ENCODE results near the gene PTPRU. TPM values are rescaled to one million over a fixed set of nuclear protein-coding genes. Genes with fewer than 3 reads are reported as not detected.

The PTPRU gene
- total RNA-seq, 1 experiment from 2014 or later, result 31.4 TPM

- ChIA-PET CTCF (no interaction called here), POLR2A (ENCODE audit: unreplicated experiment) (no interaction called here)
- no TSS peak for BruUV-seq (replicated peaks)
- Histone ChIP-seq H3K9me2 (ENCODE audit: insufficient read depth) (no peaks in the 10 kb centered on the region), H3K27me3 (ENCODE audit: insufficient read depth, low read depth) (no peaks in the 10 kb centered on the region), H2AFZ (no peak overlapping the region), H3K27ac (no peak overlapping the region), H3K4me1 (replicated peaks; ENCODE audit: insufficient read depth) (peaks cover 23% of the 10 kb centered on the region), H3K79me2 (ENCODE audit: low read depth) (0 out of 2 replicates have a peak, but pooled peaks cover 22% of the 10 kb centered on the region), H3K36me3 (ENCODE audit: low read depth) (no peaks in the 10 kb centered on the region), H3K9me3 (ENCODE audit: insufficient read depth, low read depth) (no peaks in the 10 kb centered on the region), H3F3A (ENCODE audit: insufficient read depth, low read depth) (peaks cover 6% of the 10 kb centered on the region; the same call in 1 of the 2 replicates), H3K4me3 (no peak overlapping the region), H4K20me1 (ENCODE audit: insufficient read depth) (no peaks in the 10 kb centered on the region), H3K4me2 (no peak overlapping the region)
- DNase-seq, result no peak
- TF ChIP-seq EZH2 (IDR thresholded peaks at IDR 0.05; ENCODE audit: low read depth) (no peak), CTCF (conservative IDR thresholded peaks at IDR 0.05) (no peak)
- intact Hi-C loops (cut with micrococcal nuclease; ENCODE audit: unreplicated experiment), result no loop called here
These were observed 18.0 kb downstream of the PTPRU start for GRCh38 chr1:29254346-29254745.

DNA sequence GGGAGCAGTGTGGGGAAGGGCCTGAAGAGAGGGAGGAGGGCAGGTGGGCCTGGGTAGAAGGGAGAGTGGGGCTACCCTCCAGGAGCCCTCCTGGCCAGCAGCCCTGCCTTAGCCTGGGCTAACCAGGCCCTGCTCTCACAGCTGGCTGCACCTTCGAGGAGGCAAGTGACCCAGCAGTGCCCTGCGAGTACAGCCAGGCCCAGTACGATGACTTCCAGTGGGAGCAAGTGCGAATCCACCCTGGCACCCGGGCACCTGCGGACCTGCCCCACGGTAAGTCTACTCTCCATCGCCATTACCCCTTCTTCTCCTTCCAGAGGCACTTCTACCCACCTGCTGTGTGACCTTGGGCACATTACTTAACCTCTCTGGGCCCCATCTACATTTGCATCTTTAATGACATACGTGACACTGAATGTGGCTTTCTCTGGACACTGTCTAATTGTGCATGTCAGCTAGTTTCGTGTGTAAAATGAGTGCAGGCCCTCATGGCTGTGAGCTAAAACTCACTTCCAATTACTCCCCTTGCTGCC lies 18.9 kb downstream of the PTPRU start:
- H3F3A ChIP-seq (ENCODE audit: insufficient read depth, low read depth), result no peaks in the 10 kb centered on the region
- no peaks in the 10 kb centered on the region for H3K9me3 ChIP-seq (ENCODE audit: insufficient read depth, low read depth)
- H3K27me3 ChIP-seq (ENCODE audit: insufficient read depth, low read depth), result no peaks in the 10 kb centered on the region
- TF ChIP-seq CTCF (conservative IDR thresholded peaks at IDR 0.05) (no peak), EZH2 (IDR thresholded peaks at IDR 0.05; ENCODE audit: low read depth) (no peak)
- ChIA-PET CTCF (no interaction called here), POLR2A (ENCODE audit: unreplicated experiment) (interaction anchor here (0.6 kb wide), 1 partner anchor 47 kb away, joined by 4 read pairs; no protein-coding TSS in a partner anchor)
- no peaks in the 10 kb centered on the region for H3K9me2 ChIP-seq (ENCODE audit: insufficient read depth)
- no peak for DNase-seq
- no peak overlapping the region for H3K4me3 ChIP-seq
- no peak overlapping the region for H3K27ac ChIP-seq
- intact Hi-C loops (cut with micrococcal nuclease; ENCODE audit: unreplicated experiment), result no loop called here
- H3K4me1 ChIP-seq (replicated peaks; ENCODE audit: insufficient read depth), result peaks cover 14% of the 10 kb centered on the region
- H2AFZ ChIP-seq, result no peak overlapping the region
- H3K4me2 ChIP-seq, result no peak overlapping the region
- H4K20me1 ChIP-seq (ENCODE audit: insufficient read depth), result no peaks in the 10 kb centered on the region
- no peaks in the 10 kb centered on the region for H3K36me3 ChIP-seq (ENCODE audit: low read depth)
- H3K79me2 ChIP-seq (ENCODE audit: low read depth), result 0 out of 2 replicates have a peak, but pooled peaks cover 17% of the 10 kb centered on the region
- BruUV-seq (replicated peaks), result no TSS peak

DNA sequence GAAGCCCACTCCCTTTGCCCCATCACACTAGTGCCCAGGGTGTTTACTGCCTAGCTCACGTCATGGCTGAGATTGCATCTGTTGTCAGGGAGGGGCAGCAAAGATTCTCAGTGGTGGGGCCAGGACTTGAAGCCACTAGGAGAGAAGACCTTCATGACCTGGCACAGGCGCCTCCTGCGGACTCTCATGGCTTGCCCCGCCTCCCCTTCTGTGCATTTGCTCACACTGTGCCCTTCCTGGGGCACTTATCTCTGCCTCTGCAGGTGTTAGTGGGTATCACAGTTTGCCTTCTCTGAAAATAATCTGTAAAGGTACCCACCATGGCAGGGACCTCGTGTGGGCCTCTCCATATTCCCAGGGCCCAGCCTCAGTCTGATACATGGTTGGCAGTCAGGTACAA lies 20.1 kb downstream of the PTPRU start:
- POLR2A ChIA-PET (ENCODE audit: unreplicated experiment), result no interaction called here
- no peak for DNase-seq
- no peak overlapping the region for H3K27ac ChIP-seq
- H3K9me2 ChIP-seq (ENCODE audit: insufficient read depth), result no peaks in the 10 kb centered on the region
- BruUV-seq (replicated peaks), result no TSS peak
- no peaks in the 10 kb centered on the region for H3K36me3 ChIP-seq (ENCODE audit: low read depth)
- intact Hi-C loops (cut with micrococcal nuclease; ENCODE audit: unreplicated experiment), result no loop called here
- no peaks in the 10 kb centered on the region for H3K27me3 ChIP-seq (ENCODE audit: insufficient read depth, low read depth)
- no peak overlapping the region for H3K4me3 ChIP-seq
- TF ChIP-seq EZH2 (IDR thresholded peaks at IDR 0.05; ENCODE audit: low read depth), result no peak
- no peak for TF ChIP-seq CTCF (conservative IDR thresholded peaks at IDR 0.05)
- 0 out of 2 replicates have a peak, but pooled peaks cover 5% of the 10 kb centered on the region for H3K79me2 ChIP-seq (ENCODE audit: low read depth)
- H3K9me3 ChIP-seq (ENCODE audit: insufficient read depth, low read depth), result no peaks in the 10 kb centered on the region
- CTCF ChIA-PET, result no interaction called here
- 0 out of 2 replicates have a peak, but pooled peaks cover 8% of the 10 kb centered on the region for H3K4me1 ChIP-seq (replicated peaks; ENCODE audit: insufficient read depth)
- no peak overlapping the region for H2AFZ ChIP-seq
- H3K4me2 ChIP-seq, result no peak overlapping the region
- no peaks in the 10 kb centered on the region for H4K20me1 ChIP-seq (ENCODE audit: insufficient read depth)
- H3F3A ChIP-seq (ENCODE audit: insufficient read depth, low read depth), result no peaks in the 10 kb centered on the region

All from PC-9 (cell line).